Fibroblast of lung (primary cell): Measurements from ENCODE around the gene KLF17. TPM values are rescaled to one million over a fixed set of nuclear protein-coding genes. Genes with fewer than 3 reads are reported as not detected.
"Not testable (repeated sequence)": the region's sequence is repeated elsewhere in the genome, so short reads cannot be mapped to it uniquely, and the experiment has no call there.

Experiments
- DNase-seq, 2 donors: peaks; one replicate each; pipeline versions ENCODE4 v3.0.0 to v3.0.0-alpha.2; 2010; ENCODE audit warnings: low read depth in 2 of 2
- H2AFZ ChIP-seq: 2 replicates; pipeline ENCODE4 v1.5.1; 2012; ENCODE audit warnings: low read length, control low read depth, inconsistent platforms
- H3K27ac ChIP-seq: 2 replicates; pipeline ENCODE4 v1.5.1; 2011; ENCODE audit warnings: low read length, control low read depth; ENCODE audit not compliant: insufficient read depth
- H3K27me3 ChIP-seq: 2 replicates; pipeline ENCODE4 v1.5.1; 2011; ENCODE audit warnings: mild to moderate bottlenecking, low read length; ENCODE audit not compliant: control insufficient read depth, insufficient read depth
- H3K36me3 ChIP-seq: 2 replicates; pipeline ENCODE4 v1.5.1; 2011; ENCODE audit warnings: low read length; ENCODE audit not compliant: control insufficient read depth, insufficient read depth
- H3K4me1 ChIP-seq: 2 replicates; pipeline ENCODE4 v1.5.1; 2011; ENCODE audit warnings: low read length; ENCODE audit not compliant: control insufficient read depth, insufficient read depth; ENCODE audit errors: extremely low read depth
- H3K4me2 ChIP-seq: 2 replicates; pipeline ENCODE4 v1.5.1; 2011; ENCODE audit warnings: low read length, control low read depth; ENCODE audit not compliant: insufficient read depth; ENCODE audit errors: extremely low read depth
- H3K4me3 ChIP-seq, 4 experiments: fragments of 200-600 bp in 1 of 4; sonication (generic) in 1 of 4; replicated peaks in 1 of 4; 2 replicates each; pipeline ENCODE4 v1.5.1; 2011 to 2016; ENCODE audit warnings: low read length in 4 of 4, low read depth in 3 of 4, mild to moderate bottlenecking in 3 of 4, control low read depth in 2 of 4, inconsistent platforms in 1 of 4, mixed read lengths in 1 of 4; ENCODE audit not compliant: insufficient read depth in 1 of 4; ENCODE audit errors: control extremely low read depth in 1 of 4
- H3K79me2 ChIP-seq: 2 replicates; pipeline ENCODE4 v1.5.1; 2012; ENCODE audit warnings: mild to moderate bottlenecking, low read length, inconsistent platforms; ENCODE audit not compliant: control insufficient read depth, insufficient read depth
- H3K9ac ChIP-seq: 2 replicates; pipeline ENCODE4 v1.5.1; 2011; ENCODE audit warnings: mild to moderate bottlenecking, low read length, control low read depth; ENCODE audit not compliant: insufficient read depth
- H3K9me3 ChIP-seq: 2 replicates; pipeline ENCODE4 v1.5.1; 2012; ENCODE audit warnings: low read depth, low read length; ENCODE audit not compliant: control insufficient read depth, insufficient read depth
- H4K20me1 ChIP-seq: 2 replicates; pipeline ENCODE4 v1.5.1; 2011; ENCODE audit warnings: low read length; ENCODE audit not compliant: control insufficient read depth, insufficient read depth; ENCODE audit errors: extremely low read depth
- EZH2 ChIP-seq: IDR thresholded peaks from 2 replicates; pipeline ENCODE4 v1.5.1; 2012; ENCODE audit warnings: low read length, control low read depth, mild to moderate bottlenecking; ENCODE audit errors: missing control alignments
- polyA plus RNA-seq, 2 donors: library from polyadenylated mRNA; depleted of rRNA in 1 of 2; stranded (reverse) in 1 of 2; unstranded in 1 of 2; fragments of >200 nt; gene quantifications; 2 replicates each; pipeline ENCODE4 v1.2.1, GENCODE V29; 2011 to 2012; ENCODE audit warnings: missing spikeins in 1 of 2
- total RNA-seq: library from RNA; depleted of rRNA; stranded (reverse); fragments of >200 nt; gene quantifications from 2 replicates; pipeline ENCODE4 v1.2.1, GENCODE V29; 2014
- TF ChIP-seq, protein P1 (sequence below), 2 donors: IDR thresholded peaks in 1 of 2; conservative IDR thresholded peaks in 1 of 2; 1 replicate in 1 of 2; 2 replicates in 1 of 2; pipeline ENCODE4 v1.5.1; 2011 to 2012; ENCODE audit warnings: low read length in 2 of 2, control low read depth in 1 of 2, inconsistent platforms in 1 of 2, low read depth in 1 of 2, mild to moderate bottlenecking in 1 of 2

The KLF17 gene
- total and polyA plus RNA-seq, 2 donors (not counting 1 experiment from before 2014, with no cell fraction given): 0.05 to 0.50 TPM

DNA sequence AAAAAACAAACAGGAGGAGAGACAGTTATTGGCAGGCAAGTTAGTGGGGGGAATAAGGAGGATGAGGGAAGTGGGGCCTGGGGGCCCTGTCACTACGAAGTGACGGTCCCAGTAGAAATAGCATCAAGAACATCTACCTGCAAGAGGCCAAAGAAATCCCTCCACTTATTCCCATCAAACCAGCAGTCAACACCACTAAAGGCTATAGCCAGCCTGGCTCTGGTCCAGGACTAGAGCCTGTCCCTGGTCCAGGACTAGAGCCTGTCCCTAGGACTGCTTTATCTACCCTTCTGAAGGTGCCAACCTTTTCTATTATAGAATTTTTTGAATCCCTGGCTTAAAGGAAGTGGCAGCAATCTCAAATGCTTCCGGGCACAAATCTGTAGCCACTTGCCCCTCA lies 19.6 kb downstream of the KLF17 start:
- no peak for DNase-seq
- Histone ChIP-seq H3K36me3 (no peaks in the 10 kb centered on the region), H3K4me3 (no peak overlapping the region), H3K9me3 (no peaks in the 10 kb centered on the region), H3K4me1 (no peaks in the 10 kb centered on the region), H3K27me3 (peaks cover 3% of the 10 kb centered on the region), H2AFZ (no peak overlapping the region), H3K4me2 (no peak overlapping the region), H3K9ac (no peak overlapping the region), H3K27ac (no peak overlapping the region), H3K79me2 (no peaks in the 10 kb centered on the region), H4K20me1 (no peaks in the 10 kb centered on the region)
- TF ChIP-seq, protein P1, sequence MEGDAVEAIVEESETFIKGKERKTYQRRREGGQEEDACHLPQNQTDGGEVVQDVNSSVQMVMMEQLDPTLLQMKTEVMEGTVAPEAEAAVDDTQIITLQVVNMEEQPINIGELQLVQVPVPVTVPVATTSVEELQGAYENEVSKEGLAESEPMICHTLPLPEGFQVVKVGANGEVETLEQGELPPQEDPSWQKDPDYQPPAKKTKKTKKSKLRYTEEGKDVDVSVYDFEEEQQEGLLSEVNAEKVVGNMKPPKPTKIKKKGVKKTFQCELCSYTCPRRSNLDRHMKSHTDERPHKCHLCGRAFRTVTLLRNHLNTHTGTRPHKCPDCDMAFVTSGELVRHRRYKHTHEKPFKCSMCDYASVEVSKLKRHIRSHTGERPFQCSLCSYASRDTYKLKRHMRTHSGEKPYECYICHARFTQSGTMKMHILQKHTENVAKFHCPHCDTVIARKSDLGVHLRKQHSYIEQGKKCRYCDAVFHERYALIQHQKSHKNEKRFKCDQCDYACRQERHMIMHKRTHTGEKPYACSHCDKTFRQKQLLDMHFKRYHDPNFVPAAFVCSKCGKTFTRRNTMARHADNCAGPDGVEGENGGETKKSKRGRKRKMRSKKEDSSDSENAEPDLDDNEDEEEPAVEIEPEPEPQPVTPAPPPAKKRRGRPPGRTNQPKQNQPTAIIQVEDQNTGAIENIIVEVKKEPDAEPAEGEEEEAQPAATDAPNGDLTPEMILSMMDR (conservative IDR thresholded peaks at IDR 0.05 in 1 of 2, IDR thresholded peaks at IDR 0.05 in 1 of 2; ENCODE audit: low read depth in 1 of 2, low read length in 2 of 2): no peak
- TF ChIP-seq EZH2: no peak

DNA sequence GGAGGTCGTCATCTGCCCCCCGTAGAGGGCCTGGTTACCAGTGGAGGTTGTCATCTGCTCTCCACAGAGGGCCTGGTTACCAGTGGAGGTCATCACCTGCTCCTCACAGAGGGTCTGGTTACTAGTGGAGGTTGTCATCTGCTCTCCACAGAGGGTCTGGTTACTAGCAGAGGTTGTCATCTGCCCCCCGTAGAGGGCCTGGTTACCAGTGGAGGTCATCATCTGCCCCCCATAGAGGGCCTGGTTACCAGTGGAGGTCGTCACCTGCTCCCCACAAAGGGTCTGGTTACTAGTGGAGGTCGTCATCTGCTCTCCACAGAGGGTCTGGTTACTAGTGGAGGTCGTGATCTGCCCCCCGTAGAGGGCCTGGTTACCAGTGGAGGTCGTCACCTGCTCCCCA lies 20.9 kb downstream of the KLF17 start:
- not testable (repeated sequence) for DNase-seq, H3K4me1 ChIP-seq, H3K27ac ChIP-seq, H3K4me2 ChIP-seq, H3K4me3 ChIP-seq, H2AFZ ChIP-seq, H3K9me3 ChIP-seq, H3K36me3 ChIP-seq, H3K27me3 ChIP-seq, H3K79me2 ChIP-seq, H4K20me1 ChIP-seq, H3K9ac ChIP-seq

DNA sequence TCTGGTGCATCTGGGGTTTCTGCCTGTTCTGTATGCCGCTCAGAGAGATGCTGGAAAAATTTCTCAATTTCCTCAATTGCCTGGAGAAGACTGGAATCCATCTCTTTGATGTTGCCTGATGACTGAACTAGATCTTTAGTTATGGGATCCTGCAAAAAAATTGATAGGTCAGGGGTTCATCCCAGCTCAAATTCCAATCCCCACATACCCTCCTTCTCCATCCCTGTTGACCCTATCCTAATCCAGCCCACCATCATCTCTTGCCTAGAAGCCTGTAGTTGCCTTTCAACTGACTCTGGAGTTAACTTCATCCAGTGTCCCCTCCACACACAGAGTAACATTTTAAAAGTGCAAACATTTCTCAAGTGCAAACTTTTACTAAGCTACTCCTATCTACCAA lies 22.9 kb downstream of the KLF17 start, which contains the start of gene KLF18:
Gene KLF18, minus strand, starts transcription at position 101 of the 400 bp plus-strand sequence. Its CDS starts 0 bp downstream, at position 101.
- no peak for DNase-seq
- Histone ChIP-seq H3K9ac (no peak within 1 kb of the TSS), H3K4me2 (no peak within 1 kb of the TSS), H3K27me3 (peaks cover 3% of the 10 kb centered on the region), H3K36me3 (no peaks in the 10 kb centered on the region), H3K79me2 (no peaks in the 10 kb centered on the region), H3K4me1 (no peaks in the 10 kb centered on the region), H3K27ac (no peak within 1 kb of the TSS), H3K4me3 (no peak within 1 kb of the TSS), H3K9me3 (no peaks in the 10 kb centered on the region), H4K20me1 (no peaks in the 10 kb centered on the region), H2AFZ (no peak within 1 kb of the TSS)
- TF ChIP-seq, protein P1 (conservative IDR thresholded peaks at IDR 0.05 in 1 of 2, IDR thresholded peaks at IDR 0.05 in 1 of 2; ENCODE audit: low read depth in 1 of 2, low read length in 2 of 2): no peak
- no peak for TF ChIP-seq EZH2
